ENCODE data around the gene RAB5B. TPM values are rescaled to one million over a fixed set of nuclear protein-coding genes. Genes with fewer than 3 reads are reported as not detected.
A peak's percentile ranks its signal among the peaks of the same experiment; 100 is the strongest.

The RAB5B gene
- total and polyA plus RNA-seq, 10 of the 15 experiments (the other 5 are each of a cell fraction or from before 2014, with no cell fraction given) = 7.5 to 149 (median 37.8) TPM

DNA sequence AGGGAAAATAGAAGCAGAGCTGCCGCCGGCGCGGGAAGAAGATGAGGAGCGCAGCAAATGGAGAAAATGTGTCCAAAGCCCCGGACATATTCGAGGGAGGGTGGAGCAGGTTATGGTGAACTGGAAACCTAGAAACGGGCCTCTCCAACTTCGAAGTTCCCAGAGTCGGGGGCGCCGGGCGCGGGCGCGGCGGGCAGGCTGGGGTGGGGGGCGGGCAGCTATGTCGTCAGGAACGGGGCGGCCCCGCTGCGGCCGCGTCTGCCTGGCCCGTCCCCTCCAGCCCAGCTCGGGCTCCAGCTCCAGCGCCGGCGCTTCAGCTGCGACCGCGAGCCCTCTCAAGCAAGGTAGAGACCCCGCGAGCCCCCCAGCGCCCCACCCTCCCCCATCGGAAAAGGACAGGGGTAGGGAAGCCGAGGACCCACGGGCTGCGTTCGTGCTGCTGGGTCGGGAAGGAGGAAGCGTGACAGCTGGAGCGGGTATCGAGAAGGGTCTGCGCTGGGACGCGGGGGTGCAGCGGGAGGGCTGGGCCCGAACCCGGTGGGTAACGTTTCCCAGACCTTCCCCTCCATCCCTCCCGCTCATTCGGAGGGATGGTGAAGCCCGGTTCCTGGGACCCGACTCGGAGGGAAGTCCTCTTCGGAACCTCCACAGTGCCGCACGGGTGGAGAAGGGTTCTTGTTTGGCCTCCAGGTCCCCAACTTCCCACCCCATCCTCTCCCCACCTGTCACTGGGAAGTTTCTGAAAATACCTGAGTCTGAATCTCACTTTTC, 41.9 kb upstream of the RAB5B start (continued):
- TF ChIP-seq TCF12 (IDR thresholded peaks at IDR 0.05; ENCODE audit: low read depth, low read length) (0 out of 2 replicates have a peak, but pooled peaks have one; percentile 4), IRF3 (IDR thresholded peaks at IDR 0.05) (no peak), KLF5 (IDR thresholded peaks at IDR 0.05; ENCODE audit: partially characterized antibody) (no peak), TCF7 (IDR thresholded peaks at IDR 0.05; ENCODE audit: borderline replicate concordance) (no peak), SMAD1 (IDR thresholded peaks at IDR 0.05; ENCODE audit: low read depth, partially characterized antibody) (no peak), HDAC6 (IDR thresholded peaks at IDR 0.05; ENCODE audit: unreplicated experiment) (no peak), RELB (IDR thresholded peaks at IDR 0.05; ENCODE audit: low read depth) (no peak), PML (IDR thresholded peaks at IDR 0.05; ENCODE audit: low read length) (no peak), POLR2AphosphoS2 (IDR thresholded peaks at IDR 0.05; ENCODE audit: low read depth, low read length) (no peak), RAD21 (IDR thresholded peaks at IDR 0.05; ENCODE audit: insufficient read depth, low read depth, low read length) (no peak), STAT1 (conservative IDR thresholded peaks at IDR 0.05) (no peak), ZNF207 (IDR thresholded peaks at IDR 0.05; ENCODE audit: borderline replicate concordance) (no peak), E4F1 (IDR thresholded peaks at IDR 0.05; ENCODE audit: borderline replicate concordance, partially characterized antibody) (no peak), CREB1 (IDR thresholded peaks at IDR 0.05; ENCODE audit: low read depth) (peak; percentile 18; the same call in 1 of the 2 replicates), NR2C2 (IDR thresholded peaks at IDR 0.05; ENCODE audit: borderline replicate concordance, control insufficient read depth, insufficient read length, low read depth) (no peak)
- TF ChIP-seq, protein P1, sequence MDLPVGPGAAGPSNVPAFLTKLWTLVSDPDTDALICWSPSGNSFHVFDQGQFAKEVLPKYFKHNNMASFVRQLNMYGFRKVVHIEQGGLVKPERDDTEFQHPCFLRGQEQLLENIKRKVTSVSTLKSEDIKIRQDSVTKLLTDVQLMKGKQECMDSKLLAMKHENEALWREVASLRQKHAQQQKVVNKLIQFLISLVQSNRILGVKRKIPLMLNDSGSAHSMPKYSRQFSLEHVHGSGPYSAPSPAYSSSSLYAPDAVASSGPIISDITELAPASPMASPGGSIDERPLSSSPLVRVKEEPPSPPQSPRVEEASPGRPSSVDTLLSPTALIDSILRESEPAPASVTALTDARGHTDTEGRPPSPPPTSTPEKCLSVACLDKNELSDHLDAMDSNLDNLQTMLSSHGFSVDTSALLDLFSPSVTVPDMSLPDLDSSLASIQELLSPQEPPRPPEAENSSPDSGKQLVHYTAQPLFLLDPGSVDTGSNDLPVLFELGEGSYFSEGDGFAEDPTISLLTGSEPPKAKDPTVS (IDR thresholded peaks at IDR 0.05; ENCODE audit: low read depth, low read length) = no peak
- TF ChIP-seq, protein P2, sequence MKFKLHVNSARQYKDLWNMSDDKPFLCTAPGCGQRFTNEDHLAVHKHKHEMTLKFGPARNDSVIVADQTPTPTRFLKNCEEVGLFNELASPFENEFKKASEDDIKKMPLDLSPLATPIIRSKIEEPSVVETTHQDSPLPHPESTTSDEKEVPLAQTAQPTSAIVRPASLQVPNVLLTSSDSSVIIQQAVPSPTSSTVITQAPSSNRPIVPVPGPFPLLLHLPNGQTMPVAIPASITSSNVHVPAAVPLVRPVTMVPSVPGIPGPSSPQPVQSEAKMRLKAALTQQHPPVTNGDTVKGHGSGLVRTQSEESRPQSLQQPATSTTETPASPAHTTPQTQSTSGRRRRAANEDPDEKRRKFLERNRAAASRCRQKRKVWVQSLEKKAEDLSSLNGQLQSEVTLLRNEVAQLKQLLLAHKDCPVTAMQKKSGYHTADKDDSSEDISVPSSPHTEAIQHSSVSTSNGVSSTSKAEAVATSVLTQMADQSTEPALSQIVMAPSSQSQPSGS (IDR thresholded peaks at IDR 0.05; ENCODE audit: low read length) = no peak
- TF ChIP-seq, protein P3, sequence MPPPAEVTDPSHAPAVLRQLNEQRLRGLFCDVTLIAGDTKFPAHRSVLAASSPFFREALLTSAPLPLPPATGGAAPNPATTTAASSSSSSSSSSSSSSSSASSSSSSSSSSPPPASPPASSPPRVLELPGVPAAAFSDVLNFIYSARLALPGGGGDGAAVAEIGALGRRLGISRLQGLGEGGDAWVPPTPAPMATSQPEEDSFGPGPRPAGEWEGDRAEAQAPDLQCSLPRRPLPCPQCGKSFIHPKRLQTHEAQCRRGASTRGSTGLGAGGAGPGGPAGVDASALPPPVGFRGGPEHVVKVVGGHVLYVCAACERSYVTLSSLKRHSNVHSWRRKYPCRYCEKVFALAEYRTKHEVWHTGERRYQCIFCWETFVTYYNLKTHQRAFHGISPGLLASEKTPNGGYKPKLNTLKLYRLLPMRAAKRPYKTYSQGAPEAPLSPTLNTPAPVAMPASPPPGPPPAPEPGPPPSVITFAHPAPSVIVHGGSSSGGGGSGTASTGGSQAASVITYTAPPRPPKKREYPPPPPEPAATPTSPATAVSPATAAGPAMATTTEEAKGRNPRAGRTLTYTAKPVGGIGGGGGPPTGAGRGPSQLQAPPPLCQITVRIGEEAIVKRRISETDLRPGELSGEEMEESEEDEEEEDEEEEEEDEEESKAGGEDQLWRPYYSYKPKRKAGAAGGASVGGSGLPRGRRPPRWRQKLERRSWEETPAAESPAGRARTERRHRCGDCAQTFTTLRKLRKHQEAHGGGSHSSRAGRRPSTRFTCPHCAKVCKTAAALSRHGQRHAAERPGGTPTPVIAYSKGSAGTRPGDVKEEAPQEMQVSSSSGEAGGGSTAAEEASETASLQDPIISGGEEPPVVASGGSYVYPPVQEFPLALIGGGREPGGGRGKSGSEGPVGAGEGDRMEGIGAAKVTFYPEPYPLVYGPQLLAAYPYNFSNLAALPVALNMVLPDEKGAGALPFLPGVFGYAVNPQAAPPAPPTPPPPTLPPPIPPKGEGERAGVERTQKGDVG (CRISPR knock-in tag; IDR thresholded peaks at IDR 0.05) = no peak
